H1 (cell line): ENCODE data around the gene MAP4K5. TPM values are rescaled to one million over a fixed set of nuclear protein-coding genes. Genes with fewer than 3 reads are reported as not detected.

Experiments used
- BRCA1 ChIP-seq: IDR thresholded peaks from 2 replicates; pipeline ENCODE4 v1.6.1; 2012; ENCODE audit warnings: low read depth, low read length, improper control_type of control experiment
- CHD1 ChIP-seq: IDR thresholded peaks from 2 replicates; pipeline ENCODE4 v1.6.1; 2012; ENCODE audit warnings: low read depth, low read length, improper control_type of control experiment
- JUND ChIP-seq: IDR thresholded peaks from 2 replicates; pipeline ENCODE4 v1.6.1; 2011; ENCODE audit warnings: mild to moderate bottlenecking, improper control_type of control experiment, low read length
- KDM5A ChIP-seq: fragments of 200-600 bp; IDR thresholded peaks from 2 replicates; pipeline ENCODE4 v1.7.1; 2012; ENCODE audit warnings: mild to moderate bottlenecking, low read length, inconsistent platforms, mixed read lengths
- MAFK ChIP-seq: IDR thresholded peaks from 2 replicates; pipeline ENCODE4 v1.6.1; 2012; ENCODE audit warnings: low read depth, mild to moderate bottlenecking, improper control_type of control experiment, low read length
- SP4 ChIP-seq: IDR thresholded peaks from 2 replicates; pipeline ENCODE4 v1.6.1; 2012; ENCODE audit warnings: low read length, inconsistent platforms
- TBP ChIP-seq: IDR thresholded peaks from 2 replicates; pipeline ENCODE4 v1.6.1; 2011; ENCODE audit warnings: low read depth, low read length, improper control_type of control experiment
- YY1 ChIP-seq: IDR thresholded peaks from 2 replicates; pipeline ENCODE4 v1.6.1; 2011; ENCODE audit warnings: low read depth, mild to moderate bottlenecking, low read length
- ZNF274 ChIP-seq: IDR thresholded peaks from 2 replicates; pipeline ENCODE4 v1.7.0; 2012; ENCODE audit warnings: low read length, borderline replicate concordance; ENCODE audit errors: extremely low read depth
- polyA plus RNA-seq, 7 experiments: library from polyadenylated mRNA; depleted of rRNA in 3 of 7; stranded (reverse) in 5 of 7; unstranded in 2 of 7; fragments of >200 nt in 5 of 7; fragments of 200-250 nt in 2 of 7; gene quantifications; 1 replicate in 5 of 7; 2 replicates in 1 of 7; 4 replicates in 1 of 7; pipeline versions ENCODE4 v1.2.1 to v1.2.3, GENCODE V29; 2011 to 2013; ENCODE audit warnings: missing spikeins in 2 of 7, mixed read lengths in 2 of 7
- total RNA-seq: library from RNA; stranded (reverse); fragmentation: NEBNext Ultra II Directional; extraction: Animal tissue kit (Norgen Biotek cat#: 25700); gene quantifications from 2 replicates; pipeline ENCODE4 v1.2.1, GENCODE V29; 2021

The MAP4K5 gene
- total and polyA plus RNA-seq, 2 of the 8 experiments (the other 6 are each of a cell fraction or from before 2014, with no cell fraction given) = 7.6 to 34.5 TPM

- no peak for TF ChIP-seq MAFK
- no peak for TF ChIP-seq BRCA1
- no peak for TF ChIP-seq KDM5A
- no peak for TF ChIP-seq JUND
- no peak for TF ChIP-seq ZNF274
- TF ChIP-seq CHD1 = no peak
- no peak for TF ChIP-seq TBP
- no peak for TF ChIP-seq YY1
- no peak for TF ChIP-seq SP4
Observed at GRCh38 chr14:50477760-50478159, 54.6 kb downstream of the MAP4K5 start (continued).
